Hepatocyte (in vitro differentiated cells): ENCODE results near the gene TBKBP1. TPM values are rescaled to one million over a fixed set of nuclear protein-coding genes. Genes with fewer than 3 reads are reported as not detected.

ENCODE experiments used
- DNase-seq: peaks from one replicate; pipeline ENCODE4 v3.0.0-alpha.2; 2016; ENCODE audit warnings: low spot score
- H2AFZ ChIP-seq: fragments of 200-600 bp; sonication (generic); 2 replicates; pipeline ENCODE4 v1.6.0; 2016; ENCODE audit warnings: antibody characterized with exemption, mild to moderate bottlenecking
- H3K27ac ChIP-seq: fragments of 200-600 bp; sonication (generic); 2 replicates; pipeline ENCODE4 v1.5.1; 2016; ENCODE audit warnings: mild to moderate bottlenecking
- H3K27me3 ChIP-seq: fragments of 200-600 bp; sonication (generic); 2 replicates; pipeline ENCODE4 v1.6.1; 2016
- H3K36me3 ChIP-seq: fragments of 200-600 bp; sonication (generic); replicated peaks from 2 replicates; pipeline ENCODE4 v1.5.1; 2016; ENCODE audit warnings: low read depth; ENCODE audit not compliant: insufficient read depth
- H3K4me1 ChIP-seq: fragments of 200-600 bp; sonication (generic); 2 replicates; pipeline ENCODE4 v1.5.1; 2016; ENCODE audit warnings: mild to moderate bottlenecking, moderate library complexity; ENCODE audit not compliant: insufficient read depth
- H3K4me2 ChIP-seq: fragments of 200-600 bp; sonication (generic); 2 replicates; pipeline ENCODE4 v1.6.0; 2016
- H3K4me3 ChIP-seq: fragments of 200-600 bp; sonication (generic); 2 replicates; pipeline ENCODE4 v1.5.1; 2016; ENCODE audit warnings: mild to moderate bottlenecking
- H3K79me2 ChIP-seq: fragments of 200-600 bp; sonication (generic); 2 replicates; pipeline ENCODE4 v1.6.0; 2017; ENCODE audit warnings: mild to moderate bottlenecking
- H3K9me2 ChIP-seq: fragments of 200-600 bp; sonication (generic); replicated peaks from 2 replicates; pipeline ENCODE4 v1.6.0; 2017; ENCODE audit warnings: mild to moderate bottlenecking; ENCODE audit not compliant: insufficient read depth
- H3K9me3 ChIP-seq: fragments of 200-600 bp; sonication (generic); 2 replicates; pipeline ENCODE4 v1.5.1; 2016; ENCODE audit warnings: low read depth, mild to moderate bottlenecking
- H4K20me1 ChIP-seq: fragments of 200-600 bp; sonication (generic); 2 replicates; pipeline ENCODE4 v1.6.0; 2016; ENCODE audit warnings: mild to moderate bottlenecking; ENCODE audit not compliant: insufficient read depth, poor library complexity, severe bottlenecking
- CTCF ChIP-seq: fragments of 200-600 bp; sonication (generic); IDR thresholded peaks from 2 replicates; pipeline ENCODE4 v1.5.1; 2016; ENCODE audit warnings: antibody characterized with exemption, mild to moderate bottlenecking; ENCODE audit not compliant: poor library complexity
- EZH2 ChIP-seq: fragments of 200-600 bp; sonication (generic); IDR thresholded peaks from 2 replicates; pipeline ENCODE4 v1.6.1; 2016; ENCODE audit warnings: antibody characterized with exemption, mild to moderate bottlenecking, borderline replicate concordance
- EZH2phosphoT487 ChIP-seq: fragments of 200-600 bp; sonication (generic); IDR thresholded peaks from one replicate; pipeline ENCODE4 v1.6.1; 2018; ENCODE audit warnings: antibody characterized with exemption, mild to moderate bottlenecking, low read depth, moderate library complexity; ENCODE audit not compliant: unreplicated experiment, severe bottlenecking
- WGBS: methylation state at CpG from one replicate; pipeline ENCODE4 v1.1.6; 2016; ENCODE audit warnings: low lambda C conversion rate; ENCODE audit errors: missing lambda C conversion rate; 5-methylcytosine and 5-hydroxymethylcytosine counted together
- polyA plus RNA-seq: library from polyadenylated mRNA; unstranded; fragments of >200 nt; fragmentation: Nextera tagmentation; extraction: Ambion mirVana; gene quantifications from 2 replicates; pipeline ENCODE4 v1.2.1, GENCODE V29; 2016
- total RNA-seq: library from RNA; depleted of rRNA; stranded (reverse); fragments of >200 nt; gene quantifications from 2 replicates; pipeline ENCODE4 v1.2.3, GENCODE V29; 2014

Gene TBKBP1
- total and polyA plus RNA-seq, 2 experiments from 2014 or later: 7.5 to 17.8 TPM

GRCh38 chr17:47721725-47722124 is 27.8 kb downstream of the TBKBP1 start:
- no peak overlapping the region for H3K27ac ChIP-seq
- H3K27me3 ChIP-seq: peaks cover 62% of the 10 kb centered on the region
- no peaks in the 10 kb centered on the region for H3K4me1 ChIP-seq
- no peaks in the 10 kb centered on the region for H3K9me3 ChIP-seq
- no peak for TF ChIP-seq CTCF
- TF ChIP-seq EZH2phosphoT487: no peak
- TF ChIP-seq EZH2: no peak
- H3K9me2 ChIP-seq: no peaks in the 10 kb centered on the region
- no peaks in the 10 kb centered on the region for H4K20me1 ChIP-seq
- WGBS: 70% methylated on average over 8 of the region's 8 CpGs
- H3K79me2 ChIP-seq: no peaks in the 10 kb centered on the region
- H3K36me3 ChIP-seq: no peaks in the 10 kb centered on the region
- no peak for DNase-seq
- H3K4me3 ChIP-seq: no peak overlapping the region
- H2AFZ ChIP-seq: no peak overlapping the region
- no peak overlapping the region for H3K4me2 ChIP-seq

- Histone ChIP-seq H3K27me3 (peaks cover 54% of the 10 kb centered on the region), H3K4me1 (no peaks in the 10 kb centered on the region)
- WGBS: 45% methylated on average over 2 of the region's 2 CpGs
Observed at GRCh38 chr17:47724705-47725104, 30.7 kb downstream of the TBKBP1 start.

GRCh38 chr17:47725446-47726111 is 31.6 kb downstream of the TBKBP1 start:
- Histone ChIP-seq H3K9me2 (no peaks in the 10 kb centered on the region), H3K27ac (no peak overlapping the region), H3K4me1 (no peaks in the 10 kb centered on the region), H3K36me3 (no peaks in the 10 kb centered on the region), H3K27me3 (peaks cover 52% of the 10 kb centered on the region), H3K4me2 (no peak overlapping the region), H3K9me3 (no peaks in the 10 kb centered on the region), H4K20me1 (no peaks in the 10 kb centered on the region), H3K4me3 (no peak overlapping the region), H2AFZ (no peak overlapping the region), H3K79me2 (no peaks in the 10 kb centered on the region)
- no peak for DNase-seq
- 83% methylated on average over 9 of the region's 13 CpGs for WGBS
- TF ChIP-seq EZH2phosphoT487 (no peak), CTCF (no peak), EZH2 (no peak)

More at GRCh38 chr17:47724705-47725104, 30.7 kb downstream of the TBKBP1 start:
- Histone ChIP-seq H3K9me2 (no peaks in the 10 kb centered on the region), H3K4me2 (no peak overlapping the region), H3K27ac (no peak overlapping the region), H2AFZ (no peak overlapping the region), H3K9me3 (no peaks in the 10 kb centered on the region), H3K4me3 (no peak overlapping the region), H3K79me2 (no peaks in the 10 kb centered on the region), H3K36me3 (no peaks in the 10 kb centered on the region), H4K20me1 (no peaks in the 10 kb centered on the region)
- DNase-seq: no peak
- TF ChIP-seq EZH2 (no peak), CTCF (no peak), EZH2phosphoT487 (no peak)
